Left lung (tissue), 10 donors: ENCODE data around the gene LGALS8. TPM values are rescaled to one million over a fixed set of nuclear protein-coding genes. Genes with fewer than 3 reads are reported as not detected.

ENCODE experiments used
- ATAC-seq: fragments of 200-7000 bp; cut with Tn5 transposase; one replicate; pipeline ENCODE4 v1.9.1; 2020; ENCODE audit warnings: moderate library complexity
- DNase-seq, 4 donors: peaks; one replicate each; pipeline ENCODE4 v3.0.0-alpha.2; 2013 to 2020
- H3K27ac ChIP-seq, 2 donors: fragments of 200-600 bp; sonication (generic) in 1 of 2; one replicate each; pipeline versions ENCODE4 v1.5.0 to v1.8.0; 2020 to 2021
- H3K27me3 ChIP-seq, 2 donors: fragments of 200-600 bp; sonication (generic) in 1 of 2; one replicate each; pipeline versions ENCODE4 v1.5.0 to v1.8.0; 2020 to 2021
- H3K36me3 ChIP-seq, 2 donors: fragments of 200-600 bp; sonication (generic) in 1 of 2; one replicate each; pipeline versions ENCODE4 v1.5.0 to v1.8.0; 2020 to 2021
- H3K4me1 ChIP-seq, 2 donors: fragments of 200-600 bp; one replicate each; pipeline ENCODE4 v1.8.0; 2021
- H3K4me3 ChIP-seq, 2 donors: fragments of 200-600 bp; sonication (generic) in 1 of 2; one replicate each; pipeline versions ENCODE4 v1.5.0 to v1.8.0; 2020 to 2021; ENCODE audit warnings: mild to moderate bottlenecking in 1 of 2
- H3K9me3 ChIP-seq, 2 donors: fragments of 200-600 bp; sonication (generic) in 1 of 2; one replicate each; pipeline versions ENCODE4 v1.5.0 to v1.8.0; 2020 to 2021
- intact Hi-C, 2 donors: fragments of 100-400 bp; cut with DNase I; formaldehyde crosslinking; loops; one replicate each; pipeline versions ENCODE4 v1.11.2 to v1.14.2; 2022
- polyA plus RNA-seq, 6 donors: library from polyadenylated mRNA; unstranded; fragments of 120-200 nt; gene quantifications; one replicate each; pipeline ENCODE4 v1.2.1, GENCODE V29; 2013; ENCODE audit not compliant: insufficient read length in 6 of 6
- total RNA-seq, 2 donors: library from RNA; stranded (reverse); fragmentation: NEBNext Ultra II Directional; extraction: Animal tissue kit (Norgen Biotek cat#: 25700); gene quantifications; one replicate each; pipeline ENCODE4 v1.2.1, GENCODE V29; 2021
- TF ChIP-seq, protein P1 (sequence below), 2 donors: fragments of 200-600 bp; sonication (generic) in 1 of 2; IDR thresholded peaks; one replicate each; pipeline versions ENCODE4 v1.5.0 to v1.8.0; 2021; ENCODE audit warnings: antibody characterized with exemption in 2 of 2
- donor health status: DM: no; HTN: yes; CAD: no.
- donor health status: DM: no; HTN: no; CAD: no.

The LGALS8 gene
- total and polyA plus RNA-seq, 8 donors = 64.2 to 92.8 (median 79.5) TPM

DNA sequence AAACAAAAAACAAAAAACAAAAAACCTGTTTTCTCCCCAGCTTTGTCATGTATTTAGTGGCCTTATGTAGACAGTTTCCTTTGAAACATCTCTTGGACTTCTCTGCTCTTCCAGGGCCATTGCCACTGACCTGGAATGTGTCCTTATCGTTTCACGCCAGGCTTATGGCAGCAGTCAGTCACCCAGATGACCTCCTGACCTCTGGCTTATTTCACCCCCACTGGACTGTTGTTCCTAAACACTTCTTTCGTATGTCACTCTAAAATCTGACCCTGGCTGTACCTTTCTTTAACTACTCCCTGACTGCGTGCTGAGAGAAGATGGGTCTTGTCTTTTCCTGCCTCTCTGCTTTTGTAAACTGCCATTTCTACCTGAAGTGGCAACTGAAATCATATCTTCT is 9.1 kb downstream of the LGALS8 start:
- Histone ChIP-seq H3K9me3 (no peaks in the 10 kb centered on the region), H3K4me1 (peaks cover 0 to 17% of the 10 kb centered on the region in 2 donors), H3K36me3 (peaks cover 0 to 51% of the 10 kb centered on the region in 2 donors), H3K27me3 (no peaks in the 10 kb centered on the region), H3K27ac (no peak overlapping the region), H3K4me3 (no peak overlapping the region)
- no peak for ATAC-seq
- DNase-seq = no peak
- intact Hi-C loops = no loop called here
- TF ChIP-seq, protein P1, sequence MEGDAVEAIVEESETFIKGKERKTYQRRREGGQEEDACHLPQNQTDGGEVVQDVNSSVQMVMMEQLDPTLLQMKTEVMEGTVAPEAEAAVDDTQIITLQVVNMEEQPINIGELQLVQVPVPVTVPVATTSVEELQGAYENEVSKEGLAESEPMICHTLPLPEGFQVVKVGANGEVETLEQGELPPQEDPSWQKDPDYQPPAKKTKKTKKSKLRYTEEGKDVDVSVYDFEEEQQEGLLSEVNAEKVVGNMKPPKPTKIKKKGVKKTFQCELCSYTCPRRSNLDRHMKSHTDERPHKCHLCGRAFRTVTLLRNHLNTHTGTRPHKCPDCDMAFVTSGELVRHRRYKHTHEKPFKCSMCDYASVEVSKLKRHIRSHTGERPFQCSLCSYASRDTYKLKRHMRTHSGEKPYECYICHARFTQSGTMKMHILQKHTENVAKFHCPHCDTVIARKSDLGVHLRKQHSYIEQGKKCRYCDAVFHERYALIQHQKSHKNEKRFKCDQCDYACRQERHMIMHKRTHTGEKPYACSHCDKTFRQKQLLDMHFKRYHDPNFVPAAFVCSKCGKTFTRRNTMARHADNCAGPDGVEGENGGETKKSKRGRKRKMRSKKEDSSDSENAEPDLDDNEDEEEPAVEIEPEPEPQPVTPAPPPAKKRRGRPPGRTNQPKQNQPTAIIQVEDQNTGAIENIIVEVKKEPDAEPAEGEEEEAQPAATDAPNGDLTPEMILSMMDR (IDR thresholded peaks at IDR 0.05) = no peak

GRCh38 chr1:236534151-236534651 is 10.4 kb downstream of the LGALS8 start:
- ATAC-seq (no peak), DNase-seq (no peak)
- no peaks in the 10 kb centered on the region for H3K27me3 ChIP-seq
- no peak overlapping the region for H3K27ac ChIP-seq
- no peaks in the 10 kb centered on the region for H3K9me3 ChIP-seq
- H3K4me1 ChIP-seq = peaks cover 0 to 17% of the 10 kb centered on the region in 2 donors
- H3K4me3 ChIP-seq = no peak overlapping the region
- TF ChIP-seq, protein P1 (IDR thresholded peaks at IDR 0.05) = no peak
- intact Hi-C loops = no loop called here
- H3K36me3 ChIP-seq = peaks cover 0 to 51% of the 10 kb centered on the region in 2 donors

GRCh38 chr1:236535190-236535589 is 11.4 kb downstream of the LGALS8 start:
- ATAC-seq (no peak), DNase-seq (no peak)

DNA sequence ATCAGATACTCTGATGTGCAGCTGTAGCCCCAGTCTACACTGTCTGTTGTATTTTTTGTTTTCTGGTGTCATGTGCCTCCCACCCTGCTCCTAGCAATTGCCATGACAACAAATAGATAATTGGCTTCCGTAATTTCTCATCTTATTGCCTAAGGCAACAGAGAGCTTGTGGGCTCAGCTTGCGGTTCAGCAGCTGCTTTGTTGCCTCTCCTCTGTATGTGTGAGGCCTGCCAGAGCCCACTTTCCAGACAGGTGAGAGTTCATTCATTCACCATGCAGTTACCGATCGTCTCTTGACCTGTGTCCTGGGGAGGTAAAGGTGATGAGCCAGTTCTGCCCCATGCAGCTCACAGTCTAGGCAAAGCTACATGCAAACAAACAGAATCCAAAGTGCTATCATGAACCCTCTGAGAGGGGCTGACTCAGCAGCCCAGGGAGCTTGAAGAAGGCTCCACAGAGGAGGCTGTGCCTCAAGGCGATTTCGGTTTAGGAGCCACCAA is 11.9 kb downstream of the LGALS8 start:
- no peaks in the 10 kb centered on the region for H3K9me3 ChIP-seq
- no peak for DNase-seq
- H3K4me1 ChIP-seq = peaks cover 0 to 17% of the 10 kb centered on the region in 2 donors
- no peak overlapping the region for H3K4me3 ChIP-seq
- TF ChIP-seq, protein P1 (IDR thresholded peaks at IDR 0.05) = no peak
- peaks cover 0 to 59% of the 10 kb centered on the region in 2 donors for H3K36me3 ChIP-seq
- H3K27ac ChIP-seq = no peak overlapping the region
- H3K27me3 ChIP-seq = no peaks in the 10 kb centered on the region
- intact Hi-C loops = no loop called here
- no peak for ATAC-seq

More at GRCh38 chr1:236535190-236535589, 11.4 kb downstream of the LGALS8 start:
- Histone ChIP-seq H3K4me3 (no peak overlapping the region), H3K9me3 (no peaks in the 10 kb centered on the region), H3K36me3 (peaks cover 0 to 54% of the 10 kb centered on the region in 2 donors), H3K4me1 (peaks cover 0 to 17% of the 10 kb centered on the region in 2 donors), H3K27ac (no peak overlapping the region), H3K27me3 (no peaks in the 10 kb centered on the region)
- intact Hi-C loops = no loop called here
- TF ChIP-seq, protein P1 (IDR thresholded peaks at IDR 0.05) = no peak

DNA sequence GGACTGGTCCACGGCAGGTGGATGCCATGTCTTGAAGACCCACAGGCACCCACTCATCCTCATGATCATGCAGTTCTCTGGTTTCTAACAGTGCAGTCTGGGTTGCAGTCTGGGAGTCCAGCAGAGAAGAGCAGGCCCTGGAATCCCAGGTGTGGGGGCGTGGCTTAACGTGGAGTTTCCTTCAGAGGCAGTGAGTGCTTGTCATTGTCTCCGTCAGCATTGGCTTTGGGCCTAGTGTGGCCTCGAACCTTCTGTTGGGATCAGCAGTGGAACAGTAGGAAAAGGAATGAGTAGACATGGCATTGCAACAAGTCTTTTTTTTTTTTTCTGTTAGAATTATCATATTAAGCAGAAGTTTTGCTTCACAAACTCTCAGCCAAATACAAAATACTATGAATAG is 12.8 kb downstream of the LGALS8 start:
- Histone ChIP-seq H3K4me3 (no peak overlapping the region), H3K27ac (no peak overlapping the region), H3K27me3 (no peaks in the 10 kb centered on the region), H3K9me3 (no peaks in the 10 kb centered on the region), H3K36me3 (peaks cover 0 to 67% of the 10 kb centered on the region in 2 donors), H3K4me1 (peaks cover 0 to 11% of the 10 kb centered on the region in 2 donors)
- TF ChIP-seq, protein P1 (IDR thresholded peaks at IDR 0.05) = no peak
- DNase-seq (no peak), ATAC-seq (no peak)
- intact Hi-C loops = no loop called here
